Forelimb muscle (tissue), 1 donor: ENCODE results near the gene BRSK1. TPM values are rescaled to one million over a fixed set of nuclear protein-coding genes. Genes with fewer than 3 reads are reported as not detected.
"Not testable (repeated sequence)": the region's sequence is repeated elsewhere in the genome, so short reads cannot be mapped to it uniquely, and the experiment has no call there.

ENCODE experiments used
- DNase-seq: peaks from one replicate; pipeline ENCODE4 v3.0.0-alpha.2; 2013; ENCODE audit warnings: low read depth
- polyA plus RNA-seq: library from polyadenylated mRNA; unstranded; fragments of 120-200 nt; gene quantifications from one replicate; pipeline ENCODE4 v1.2.1, GENCODE V29; 2013; ENCODE audit not compliant: insufficient read length

BRSK1 gene
- polyA plus RNA-seq, 1 donor = 7.4 TPM

DNA sequence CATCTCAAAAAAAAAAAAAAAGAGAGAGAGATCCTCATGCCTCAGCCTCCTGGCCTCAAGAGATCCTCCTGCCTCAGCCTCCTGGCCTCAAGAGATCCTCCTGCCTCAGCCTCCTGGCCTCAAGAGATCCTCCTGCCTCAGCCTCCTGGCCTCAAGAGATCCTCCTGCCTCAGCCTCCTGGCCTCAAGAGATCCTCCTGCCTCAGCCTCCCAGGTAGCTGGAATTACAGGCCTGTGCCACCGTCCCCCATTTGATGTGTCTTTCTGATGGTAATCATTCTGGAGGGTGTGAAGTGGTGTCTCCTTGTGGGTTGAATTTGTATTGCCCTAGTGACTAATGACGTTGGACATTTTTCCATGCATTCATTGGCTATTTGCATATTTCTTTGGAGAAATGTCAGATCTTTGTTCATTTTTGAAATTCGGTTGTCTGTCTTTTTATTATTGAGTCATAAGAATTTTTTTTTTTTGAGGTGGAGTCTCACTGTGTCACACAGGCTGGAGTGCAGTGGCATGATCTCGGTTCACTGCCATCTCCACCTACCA lies 45.0 kb downstream of the BRSK1 start:
- not testable (repeated sequence) for DNase-seq

DNA sequence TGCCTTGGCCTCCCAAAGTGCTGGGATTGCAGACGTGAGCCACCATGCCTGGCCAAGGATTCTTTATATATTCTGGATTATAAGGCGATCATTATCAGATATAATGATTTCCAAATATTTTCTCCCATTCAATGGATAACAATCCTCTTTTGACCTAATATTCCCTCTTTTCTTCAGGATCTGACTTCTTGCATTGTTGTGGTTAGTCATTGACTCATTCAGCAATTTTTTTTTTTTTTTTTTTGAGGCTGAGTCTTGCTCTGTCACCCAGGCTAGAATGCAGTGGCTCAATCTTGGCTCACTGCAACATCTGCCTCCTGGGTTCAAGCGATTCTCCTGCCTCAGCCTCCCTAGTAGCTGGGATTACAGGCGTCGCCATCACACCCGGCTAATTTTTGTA lies 46.0 kb downstream of the BRSK1 start:
- DNase-seq = not testable (repeated sequence)

DNA sequence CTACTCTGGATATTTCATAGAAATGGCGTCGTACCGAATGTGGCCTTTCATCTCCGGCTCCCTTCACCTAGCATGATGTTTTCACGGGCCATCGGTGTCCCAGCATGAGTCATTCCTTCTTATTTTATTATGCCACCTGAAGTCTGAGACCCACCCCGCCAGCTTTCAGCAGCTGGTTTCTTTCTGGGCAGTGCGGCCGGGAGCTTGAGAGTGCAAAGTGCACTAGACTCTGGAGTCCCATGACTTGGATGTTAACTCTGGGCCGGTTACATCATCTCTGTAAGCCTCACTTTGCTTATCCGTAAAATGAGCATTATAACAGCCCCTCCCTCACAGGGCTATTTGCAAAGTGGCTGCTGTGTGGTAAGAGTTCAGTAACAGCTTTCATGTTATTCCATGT lies 50.1 kb downstream of the BRSK1 start:
- no peak for DNase-seq

DNA sequence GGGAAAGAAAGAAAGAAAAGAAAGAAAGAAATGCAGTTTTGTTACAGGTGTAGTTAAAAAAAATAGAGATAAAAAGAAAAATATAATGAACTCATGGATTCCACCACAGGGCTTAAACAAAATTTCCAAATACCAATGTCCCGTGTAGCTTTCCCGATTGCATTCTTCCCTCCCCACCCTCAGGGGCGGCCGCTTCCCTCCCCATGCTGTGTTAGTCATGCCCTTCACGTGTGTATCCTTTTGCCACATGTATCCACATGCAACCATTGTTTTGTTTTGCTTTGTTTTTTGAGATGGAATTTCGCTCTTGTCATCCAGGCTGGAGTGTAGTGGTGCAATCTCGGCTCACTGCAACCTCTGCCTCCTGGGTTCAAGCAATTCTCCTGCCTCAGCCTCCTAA lies 52.3 kb downstream of the BRSK1 start:
- DNase-seq = no peak

DNA sequence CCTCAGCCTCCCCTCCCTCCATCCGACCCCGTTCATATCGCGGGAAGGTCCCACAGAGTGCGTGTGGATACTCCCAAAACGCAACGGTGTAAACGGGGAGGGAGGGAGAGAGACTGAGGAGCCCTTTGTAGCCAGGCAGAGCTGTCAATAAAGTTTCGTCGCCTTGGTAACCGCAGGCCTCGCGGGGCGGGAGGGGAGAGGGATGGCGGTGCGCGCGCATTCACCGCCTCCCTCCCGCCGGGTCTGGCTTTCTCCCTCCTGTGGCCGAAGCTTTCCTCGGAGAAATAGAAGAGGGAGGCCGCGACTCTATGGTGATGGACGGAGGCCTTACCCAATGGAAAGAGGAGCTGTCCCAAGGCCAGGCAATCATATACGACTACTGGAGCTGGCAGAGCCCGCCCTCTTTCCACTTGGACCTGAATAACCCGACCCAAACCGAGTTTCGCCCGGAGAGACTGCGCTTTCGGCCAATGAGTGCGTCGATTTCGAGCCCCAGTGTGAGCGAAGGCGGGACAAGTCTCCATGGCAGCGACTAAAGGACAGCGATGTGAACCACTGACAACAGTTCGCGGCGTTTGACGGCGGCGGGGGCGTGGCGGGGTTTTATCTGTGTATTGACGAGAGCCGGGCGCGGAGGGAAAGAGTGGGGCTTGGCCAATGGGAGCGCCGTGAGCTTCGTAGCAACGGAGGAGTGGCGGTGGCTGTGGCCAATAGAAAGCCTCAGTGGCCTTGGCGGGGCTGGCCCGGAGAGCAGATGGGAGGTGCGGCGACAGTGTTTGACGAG lies 55.5 kb downstream of the BRSK1 start, which contains the start of gene KMT5C:
TSS of gene KMT5C (plus strand) at position 772 of the 784 bp plus-strand sequence. CDS start 2,061 bp downstream, outside the sequence.
- peak; percentile 100 for DNase-seq

DNA sequence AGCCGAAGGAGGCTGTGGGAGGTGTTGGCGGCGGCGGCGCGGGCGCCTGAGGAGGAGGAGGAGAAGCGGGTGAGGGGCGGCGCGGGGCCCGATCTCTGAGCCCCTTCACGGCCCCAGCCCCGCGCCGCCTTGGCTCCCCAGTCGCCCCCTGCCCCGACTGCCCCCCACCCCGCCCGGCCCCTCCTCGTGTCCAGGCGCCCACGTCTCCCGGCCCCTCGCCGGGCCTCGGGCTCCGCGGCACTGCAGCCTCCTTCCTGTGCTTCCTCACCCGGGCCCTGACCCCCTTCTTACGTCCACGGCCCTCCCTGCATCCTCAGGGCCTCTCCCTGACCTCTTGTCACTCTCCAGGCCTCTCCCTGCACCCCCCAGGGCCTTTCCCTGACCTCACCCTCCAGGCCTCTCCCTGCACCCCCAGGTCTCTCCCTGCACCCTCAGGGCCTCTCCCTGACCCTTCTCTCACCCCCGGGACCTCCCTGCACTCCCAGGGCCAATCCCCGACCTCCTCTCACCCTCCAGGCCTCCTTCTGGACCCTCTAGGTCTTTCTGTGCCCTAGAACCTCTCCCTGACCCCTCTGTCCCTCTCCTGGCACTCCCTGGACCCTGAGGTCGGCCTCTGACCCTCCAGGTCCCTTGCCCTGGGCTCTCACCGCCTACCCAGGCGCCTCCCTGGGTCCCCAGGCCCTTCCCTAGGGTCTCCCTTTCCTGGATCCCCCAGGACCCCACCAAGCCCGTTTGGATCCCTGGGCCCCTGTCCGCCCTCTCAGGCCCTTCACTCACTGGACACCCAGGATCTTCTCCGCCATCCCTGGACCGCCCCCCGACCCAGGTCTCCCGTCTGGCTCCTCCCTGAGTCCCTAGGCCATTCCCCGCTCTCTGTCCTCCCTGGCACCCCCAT lies 56.3 kb downstream of the BRSK1 start:
- DNase-seq = no peak

DNA sequence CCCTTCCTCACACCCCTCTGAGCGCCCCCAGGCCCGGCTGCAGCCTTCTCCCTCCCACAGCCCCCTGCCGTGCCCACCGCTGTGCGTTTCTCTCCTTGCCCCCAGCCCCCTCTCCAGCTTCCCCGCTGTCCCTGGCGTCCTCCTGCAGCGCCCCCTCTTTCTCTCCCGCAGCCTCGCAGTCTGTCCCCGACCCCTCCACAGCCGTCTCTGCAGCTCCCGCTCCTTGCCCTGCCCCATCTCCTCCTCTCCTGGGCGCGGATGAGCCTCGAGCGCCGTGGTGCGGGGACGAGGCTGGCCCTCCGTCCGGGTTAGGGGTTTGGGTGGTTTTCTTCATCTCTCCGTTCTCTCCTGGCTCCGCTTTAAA lies 57.0 kb downstream of the BRSK1 start:
- DNase-seq = no peak

DNA sequence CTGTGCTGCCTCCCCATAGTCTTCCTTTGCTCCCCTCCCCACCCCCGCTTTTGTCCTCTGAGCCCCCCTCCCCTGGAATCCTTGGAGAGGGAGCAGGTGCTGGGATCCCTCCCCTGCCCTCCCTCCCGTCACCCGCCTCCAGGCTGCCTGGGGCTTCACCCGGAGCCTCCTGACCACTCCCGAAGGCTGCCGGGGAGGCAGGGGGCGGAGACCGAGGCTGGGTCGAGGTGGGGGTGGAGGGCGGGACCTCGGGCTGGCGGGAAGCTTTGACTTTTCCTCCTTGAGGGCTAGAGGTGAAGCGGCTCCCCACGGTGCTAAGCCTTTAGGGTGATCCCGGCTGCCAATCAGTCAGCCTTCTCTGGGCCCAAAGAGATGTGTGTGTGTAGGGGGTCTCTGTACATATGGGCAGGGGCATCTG lies 57.4 kb downstream of the BRSK1 start:
- no peak for DNase-seq

DNA sequence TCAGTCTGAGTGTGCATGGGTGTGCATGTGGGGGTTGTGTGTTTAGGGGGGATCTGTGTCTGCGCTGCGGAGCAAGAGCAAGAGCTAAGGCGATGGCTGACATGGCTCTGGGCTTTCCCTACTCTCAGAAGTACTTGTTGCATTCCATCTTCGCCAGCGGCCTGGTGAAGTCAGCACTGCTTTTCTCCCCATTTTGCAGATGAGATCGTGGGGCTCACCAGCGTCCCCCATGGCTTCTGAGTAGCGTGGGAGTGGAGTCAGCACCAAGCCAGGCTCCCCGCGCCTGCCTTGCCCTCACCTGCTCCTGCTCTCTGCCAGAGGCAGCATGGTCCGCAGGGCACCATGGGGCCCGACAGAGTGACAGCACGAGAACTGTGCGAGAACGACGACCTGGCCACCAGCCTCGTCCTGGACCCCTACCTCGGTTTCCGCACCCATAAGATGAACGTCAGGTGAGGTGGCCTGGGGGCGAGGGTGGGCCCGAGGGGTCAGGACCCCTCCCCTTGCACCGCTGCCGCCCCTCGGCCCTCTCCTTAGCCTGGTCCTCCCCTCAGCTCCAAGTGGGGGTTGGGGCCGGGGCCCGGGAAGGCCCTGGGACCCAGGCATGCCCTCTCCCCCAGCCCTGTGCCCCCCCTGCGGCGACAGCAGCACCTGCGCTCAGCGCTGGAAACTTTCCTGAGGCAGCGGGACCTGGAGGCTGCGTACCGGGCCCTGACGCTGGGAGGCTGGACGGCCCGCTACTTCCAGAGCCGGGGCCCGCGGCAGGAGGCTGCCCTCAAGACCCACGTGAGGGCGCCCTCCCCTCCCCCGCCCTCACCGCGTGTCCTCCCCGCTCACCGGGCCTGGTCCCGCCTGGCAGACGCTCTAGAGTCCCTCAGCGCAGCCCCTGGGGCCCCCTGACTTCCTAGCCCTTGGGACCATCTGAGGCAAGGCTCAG lies 58.1 kb downstream of the BRSK1 start:
- no peak for DNase-seq

DNA sequence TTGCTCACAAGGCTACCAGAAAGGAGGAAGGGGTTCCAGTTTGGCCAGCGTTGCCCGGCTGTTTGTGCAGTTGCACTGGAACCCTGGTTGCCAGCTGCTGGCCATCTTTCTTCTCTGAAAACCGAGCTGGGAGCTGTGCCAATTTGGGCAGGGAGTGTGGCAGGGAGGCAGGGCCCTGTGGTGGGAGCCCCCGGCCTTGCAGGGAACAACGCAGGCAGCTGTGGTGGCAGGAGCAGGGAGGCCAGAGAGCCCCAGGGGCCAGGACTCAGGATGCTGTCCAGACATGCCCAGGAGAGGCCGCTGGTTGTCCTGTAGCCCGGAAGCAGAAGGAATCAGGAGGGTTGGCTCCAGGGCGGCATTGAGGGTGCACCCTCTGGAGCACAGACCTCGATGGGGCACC lies 60.6 kb downstream of the BRSK1 start:
- DNase-seq = no peak

DNA sequence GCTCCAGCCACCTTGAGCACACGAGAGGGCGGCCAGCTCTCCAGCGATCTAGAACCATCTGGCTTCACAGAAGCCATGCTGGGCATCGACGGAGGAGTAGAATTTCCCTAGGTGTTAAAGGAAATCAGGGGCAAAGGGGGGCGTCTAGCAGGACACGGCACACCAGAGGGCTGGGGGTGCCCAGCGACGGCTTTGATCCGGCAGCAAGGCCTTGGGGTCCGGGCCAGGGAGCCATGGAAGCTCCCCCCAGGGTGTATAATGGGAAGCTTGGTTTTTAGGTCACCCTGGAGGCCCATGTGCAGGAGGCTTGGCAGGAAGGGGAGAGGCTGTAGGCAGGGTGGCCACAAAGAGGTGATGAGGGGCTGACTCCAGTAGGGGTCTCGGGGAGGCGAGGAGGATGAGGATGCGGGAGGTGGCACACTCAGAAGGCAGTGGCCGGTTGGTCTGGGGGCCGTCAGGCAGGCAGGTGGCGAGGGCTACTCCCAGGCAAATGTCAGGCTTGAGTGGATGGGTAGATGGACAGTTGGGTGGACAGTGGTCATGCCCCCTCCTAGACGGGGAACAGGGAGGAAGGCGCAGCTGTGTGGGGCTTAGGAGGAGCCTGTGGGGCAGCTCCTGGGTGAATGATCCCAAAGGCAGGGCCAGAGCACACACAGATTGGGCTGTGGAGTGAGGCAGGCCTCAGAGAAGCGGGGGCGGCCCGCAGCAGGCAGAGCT lies 61.5 kb downstream of the BRSK1 start:
- no peak for DNase-seq

DNA sequence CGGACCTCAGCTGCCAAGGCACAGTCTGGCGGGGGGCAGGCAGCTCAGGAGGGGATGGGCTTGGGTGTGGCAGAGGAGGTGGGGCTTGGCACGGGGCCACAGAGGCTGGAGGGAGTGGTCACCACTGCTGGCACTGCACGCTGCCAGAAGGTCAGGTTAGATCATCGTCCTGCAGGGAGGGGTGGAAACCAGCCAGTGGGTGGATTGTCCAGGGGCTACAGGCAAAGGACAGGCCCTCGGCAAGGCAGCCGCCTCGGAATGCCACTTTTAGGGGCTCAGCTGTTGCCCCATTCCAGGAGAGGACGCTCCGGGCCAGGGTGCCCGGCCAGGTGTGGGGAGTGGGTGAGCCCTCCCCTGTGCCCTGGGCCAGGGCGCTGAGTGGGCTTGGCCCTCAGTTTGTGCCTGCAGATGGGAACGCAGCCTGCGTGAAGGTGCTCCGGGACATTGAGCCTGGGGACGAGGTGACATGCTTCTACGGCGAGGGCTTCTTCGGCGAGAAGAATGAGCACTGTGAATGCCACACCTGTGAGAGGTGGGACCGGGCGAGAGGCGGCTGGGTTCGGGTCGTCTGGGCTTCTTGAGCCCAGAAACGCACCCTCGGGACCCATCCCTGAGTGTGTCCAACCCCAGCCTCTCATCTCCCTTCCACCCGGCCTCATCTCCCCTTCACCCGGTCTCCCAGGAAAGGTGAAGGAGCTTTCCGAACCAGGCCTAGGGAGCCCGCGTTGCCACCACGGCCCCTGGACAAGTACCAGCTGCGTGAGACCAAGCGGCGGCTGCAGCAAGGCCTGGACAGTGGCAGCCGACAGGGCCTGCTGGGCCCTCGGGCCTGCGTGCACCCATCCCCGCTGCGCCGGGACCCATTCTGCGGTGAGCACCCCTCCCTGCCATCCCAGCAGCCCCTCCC lies 62.3 kb downstream of the BRSK1 start:
- DNase-seq = no peak

DNA sequence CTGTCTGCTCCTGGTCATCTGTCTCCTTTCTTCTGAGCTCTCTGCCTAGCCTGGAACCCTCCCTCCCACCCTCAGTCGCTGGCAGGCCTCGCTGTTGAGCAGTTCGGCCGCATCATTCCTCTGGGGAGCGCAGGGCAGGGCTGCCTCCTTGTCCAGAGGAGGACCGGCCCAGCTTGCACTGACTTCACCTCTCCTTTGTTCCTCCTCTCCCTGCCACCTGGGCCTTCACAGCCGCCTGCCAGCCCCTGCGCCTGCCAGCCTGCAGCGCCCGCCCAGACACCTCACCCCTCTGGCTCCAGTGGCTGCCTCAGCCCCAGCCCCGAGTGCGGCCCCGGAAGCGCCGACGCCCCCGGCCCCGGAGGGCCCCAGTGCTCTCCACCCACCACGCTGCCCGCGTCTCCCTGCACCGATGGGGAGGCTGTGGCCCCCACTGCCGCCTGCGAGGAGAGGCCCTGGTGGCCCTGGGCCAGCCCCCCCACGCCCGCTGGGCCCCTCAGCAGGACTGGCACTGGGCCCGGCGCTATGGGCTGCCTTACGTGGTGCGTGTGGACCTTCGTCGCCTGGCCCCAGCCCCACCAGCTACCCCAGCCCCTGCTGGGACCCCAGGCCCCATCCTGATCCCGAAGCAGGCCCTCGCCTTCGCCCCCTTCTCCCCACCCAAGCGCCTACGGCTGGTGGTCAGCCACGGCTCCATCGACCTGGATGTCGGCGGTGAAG lies 63.1 kb downstream of the BRSK1 start:
- no peak for DNase-seq

DNA sequence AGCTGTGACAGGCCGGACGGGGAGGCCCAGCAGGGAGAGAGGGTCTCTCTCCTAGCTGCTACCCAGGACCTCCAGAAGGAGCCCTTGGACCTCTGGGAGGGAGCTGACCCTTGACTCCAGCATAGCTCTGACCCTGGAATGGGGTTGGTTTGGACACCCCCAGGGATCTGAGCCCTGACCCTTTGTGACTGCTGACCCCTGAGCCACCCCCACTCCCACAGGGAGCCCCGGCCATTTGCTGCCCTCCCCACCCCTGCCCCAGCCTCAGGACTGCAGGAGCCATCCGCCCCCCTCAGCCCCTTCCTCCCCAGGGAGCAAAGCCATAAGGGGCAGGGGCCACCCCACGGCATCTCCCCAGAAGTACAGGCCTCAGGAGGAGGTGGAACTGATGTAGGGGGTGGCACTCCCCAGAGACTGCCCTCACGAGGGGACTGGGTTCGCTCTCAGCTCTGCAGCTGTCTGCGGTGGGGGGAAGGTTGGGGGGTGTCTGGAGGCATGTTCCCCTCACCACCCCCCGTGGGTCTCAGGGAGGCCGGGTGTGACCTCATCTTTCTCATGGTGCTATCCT lies 63.7 kb downstream of the BRSK1 start:
- no peak for DNase-seq

DNA sequence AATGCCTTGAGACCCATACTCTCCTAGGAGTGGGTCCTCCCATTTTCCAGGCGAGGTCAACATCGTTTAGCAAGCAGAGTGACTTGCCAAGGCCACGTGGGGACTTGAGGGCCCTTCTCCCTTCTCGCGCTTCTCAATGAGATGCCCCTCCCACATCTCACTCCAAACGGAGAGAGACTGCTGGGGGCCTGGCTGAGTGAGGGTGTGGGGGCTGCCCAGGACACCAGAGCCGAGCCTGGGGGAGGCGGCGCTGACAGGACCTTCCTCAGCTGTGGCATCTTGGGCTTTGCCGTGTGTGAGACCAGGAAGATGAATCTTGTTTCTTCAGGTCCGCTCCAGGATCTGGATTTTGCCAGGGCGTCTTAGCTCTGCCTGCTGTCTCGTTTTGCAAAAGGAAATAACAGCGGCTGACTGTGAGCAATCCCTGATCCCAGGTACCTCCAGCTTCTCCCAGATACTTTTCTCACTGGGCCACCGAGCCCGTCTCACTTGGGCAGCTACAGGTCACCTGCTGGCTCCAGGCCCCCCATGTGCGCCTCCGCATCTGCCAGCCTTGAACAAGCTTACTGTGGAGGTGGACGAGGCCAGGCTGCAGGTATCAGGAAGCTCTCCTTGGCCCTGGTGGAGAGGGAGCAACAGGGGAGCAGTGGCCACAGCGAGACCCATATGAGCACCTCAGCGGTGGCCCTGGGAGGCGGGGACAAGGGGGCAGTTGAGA lies 64.7 kb downstream of the BRSK1 start:
- DNase-seq = no peak

DNA sequence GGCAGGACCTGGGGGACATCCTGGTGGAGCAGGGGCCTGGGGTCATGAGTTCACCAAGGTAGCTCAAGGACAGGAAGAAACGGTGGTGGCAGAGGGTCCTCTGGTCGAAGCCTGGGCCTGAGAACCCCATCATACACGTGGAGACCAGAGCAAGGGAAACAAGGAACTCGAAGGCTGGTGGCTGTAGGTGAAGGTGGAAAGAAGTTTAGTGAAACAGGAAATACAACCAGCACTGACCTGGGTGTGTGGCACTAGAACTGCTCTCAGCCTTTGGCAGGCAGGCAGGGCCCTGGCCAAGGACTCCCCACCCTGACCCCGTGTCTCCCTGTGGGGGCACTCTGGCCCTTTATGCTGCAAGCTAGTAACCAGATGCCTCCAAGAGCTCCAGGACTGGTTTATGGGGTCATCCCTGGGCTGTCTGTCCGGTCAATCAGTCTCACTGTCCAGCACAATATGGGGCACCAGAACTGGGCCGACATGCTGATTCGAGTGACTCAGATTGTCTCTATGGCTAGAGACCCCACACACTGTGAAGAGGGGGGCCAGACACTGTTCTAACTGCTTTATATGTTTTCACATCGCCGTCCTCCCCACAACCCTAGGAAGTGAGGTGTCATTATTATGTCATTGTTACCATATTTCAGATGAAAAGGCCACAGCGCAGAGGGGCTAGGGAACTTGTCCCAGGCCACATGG lies 67.0 kb downstream of the BRSK1 start:
- DNase-seq = no peak

DNA sequence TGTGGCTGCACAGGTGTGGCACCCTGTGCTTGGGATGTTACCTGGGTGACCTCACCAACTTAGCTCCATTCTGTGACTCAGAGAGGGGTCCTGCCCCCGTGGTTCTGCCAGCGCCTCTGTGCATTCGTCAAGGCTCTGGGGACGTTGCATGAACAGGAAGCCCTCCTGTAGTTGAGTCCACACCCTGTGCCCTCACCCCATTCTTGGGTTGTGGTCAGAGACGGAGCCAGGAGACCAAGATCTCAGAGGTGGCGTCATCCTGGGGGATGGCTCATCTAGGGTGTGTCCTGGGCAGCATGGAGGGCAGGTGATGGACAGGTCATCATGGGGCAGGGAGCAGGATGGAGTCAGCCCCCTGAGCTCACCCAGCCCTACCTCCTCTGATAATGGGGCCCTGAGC lies 68.2 kb downstream of the BRSK1 start:
- no peak for DNase-seq
